ENCODE measurements around the gene SFMBT2. TPM values are rescaled to one million over a fixed set of nuclear protein-coding genes. Genes with fewer than 3 reads are reported as not detected.

SFMBT2 gene
- polyA plus RNA-seq, 1 experiment: 0.06 TPM

DNA sequence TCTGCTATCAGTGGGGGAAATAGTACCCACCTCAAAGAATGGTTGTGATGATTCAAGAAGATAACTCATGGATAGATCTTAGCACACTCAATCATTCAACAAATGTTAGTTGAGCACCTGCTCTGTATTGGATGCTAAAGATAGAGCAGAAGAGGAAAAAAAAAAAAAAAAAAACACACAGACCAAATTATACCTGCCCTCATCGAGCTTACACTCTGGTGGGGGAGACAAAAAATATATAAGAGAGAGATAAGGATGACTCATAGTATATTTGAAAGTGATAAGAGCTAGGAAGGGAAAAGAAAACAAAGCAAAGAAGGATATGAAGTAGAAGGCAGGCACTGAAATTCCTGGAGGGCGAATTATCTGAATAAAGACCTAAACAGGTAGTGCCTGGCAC is 258.5 kb downstream of the SFMBT2 start:
- POLR2A ChIA-PET: no interaction called here

DNA sequence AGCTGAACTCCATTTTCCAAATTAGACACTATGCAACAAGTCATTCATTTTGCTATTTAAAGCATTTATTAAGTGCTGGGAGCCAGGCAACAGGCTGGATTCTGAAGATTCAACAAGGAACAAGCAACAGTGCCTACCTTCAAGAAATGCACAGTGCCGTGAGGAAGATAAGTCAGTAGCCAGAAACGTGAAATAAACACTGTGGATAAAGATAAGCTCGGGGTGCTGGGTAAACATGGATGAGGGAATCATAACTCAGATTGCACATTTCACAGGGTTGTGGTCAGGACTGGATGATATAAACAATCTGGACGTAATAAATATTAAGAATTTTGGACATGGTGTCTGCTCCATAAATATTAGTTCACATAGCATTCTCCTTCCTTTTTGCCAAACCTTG is 259.3 kb downstream of the SFMBT2 start:
- DNase-seq (ENCODE audit: low read depth): no peak
- no peaks in the 10 kb centered on the region for H3K27me3 ChIP-seq (ENCODE audit: control insufficient read depth, insufficient read depth, low read length)
- ChIA-PET CTCF (no interaction called here), POLR2A (no interaction called here)
- H3K4me3 ChIP-seq (ENCODE audit: low read depth, low read length): no peak overlapping the region
- TF ChIP-seq, protein P1, sequence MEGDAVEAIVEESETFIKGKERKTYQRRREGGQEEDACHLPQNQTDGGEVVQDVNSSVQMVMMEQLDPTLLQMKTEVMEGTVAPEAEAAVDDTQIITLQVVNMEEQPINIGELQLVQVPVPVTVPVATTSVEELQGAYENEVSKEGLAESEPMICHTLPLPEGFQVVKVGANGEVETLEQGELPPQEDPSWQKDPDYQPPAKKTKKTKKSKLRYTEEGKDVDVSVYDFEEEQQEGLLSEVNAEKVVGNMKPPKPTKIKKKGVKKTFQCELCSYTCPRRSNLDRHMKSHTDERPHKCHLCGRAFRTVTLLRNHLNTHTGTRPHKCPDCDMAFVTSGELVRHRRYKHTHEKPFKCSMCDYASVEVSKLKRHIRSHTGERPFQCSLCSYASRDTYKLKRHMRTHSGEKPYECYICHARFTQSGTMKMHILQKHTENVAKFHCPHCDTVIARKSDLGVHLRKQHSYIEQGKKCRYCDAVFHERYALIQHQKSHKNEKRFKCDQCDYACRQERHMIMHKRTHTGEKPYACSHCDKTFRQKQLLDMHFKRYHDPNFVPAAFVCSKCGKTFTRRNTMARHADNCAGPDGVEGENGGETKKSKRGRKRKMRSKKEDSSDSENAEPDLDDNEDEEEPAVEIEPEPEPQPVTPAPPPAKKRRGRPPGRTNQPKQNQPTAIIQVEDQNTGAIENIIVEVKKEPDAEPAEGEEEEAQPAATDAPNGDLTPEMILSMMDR (IDR thresholded peaks at IDR 0.05; ENCODE audit: insufficient read depth, low read depth, low read length): no peak
- H3K36me3 ChIP-seq (ENCODE audit: control insufficient read depth, insufficient read depth, low read length): no peaks in the 10 kb centered on the region

More for the DNA sequence above, 258.5 kb downstream of the SFMBT2 start:
- CTCF ChIA-PET: no interaction called here
- H3K36me3 ChIP-seq (ENCODE audit: control insufficient read depth, insufficient read depth, low read length): no peaks in the 10 kb centered on the region
- no peak overlapping the region for H3K4me3 ChIP-seq (ENCODE audit: low read depth, low read length)
- no peak for DNase-seq (ENCODE audit: low read depth)
- H3K27me3 ChIP-seq (ENCODE audit: control insufficient read depth, insufficient read depth, low read length): no peaks in the 10 kb centered on the region
- TF ChIP-seq, protein P1 (IDR thresholded peaks at IDR 0.05; ENCODE audit: insufficient read depth, low read depth, low read length): no peak

DNA sequence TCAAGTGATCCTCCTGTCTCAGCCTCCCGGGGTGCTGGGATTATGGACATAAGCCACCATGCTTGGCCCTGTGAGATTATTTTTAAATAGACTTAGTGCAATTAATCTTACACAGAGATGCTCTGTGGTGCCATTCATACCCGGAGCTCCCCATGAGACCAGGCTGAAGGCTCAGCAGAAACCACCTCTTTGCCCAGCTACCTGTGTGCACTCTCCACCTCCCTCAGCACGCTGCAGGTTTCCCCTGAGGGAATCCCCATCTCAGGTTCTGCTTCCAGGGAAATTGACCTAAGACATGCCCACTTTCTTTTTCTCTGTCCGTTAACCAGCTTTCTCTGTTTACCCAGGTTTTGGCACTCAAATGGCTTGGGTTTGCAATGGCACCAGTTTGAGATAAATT is 260.5 kb downstream of the SFMBT2 start:
- Histone ChIP-seq H3K4me3 (ENCODE audit: low read depth, low read length) (no peak overlapping the region), H3K36me3 (ENCODE audit: control insufficient read depth, insufficient read depth, low read length) (no peaks in the 10 kb centered on the region), H3K27me3 (ENCODE audit: control insufficient read depth, insufficient read depth, low read length) (no peaks in the 10 kb centered on the region)
- TF ChIP-seq, protein P1 (IDR thresholded peaks at IDR 0.05; ENCODE audit: insufficient read depth, low read depth, low read length): no peak
- POLR2A ChIA-PET: no interaction called here
- DNase-seq (ENCODE audit: low read depth): no peak
- CTCF ChIA-PET: no interaction called here

DNA sequence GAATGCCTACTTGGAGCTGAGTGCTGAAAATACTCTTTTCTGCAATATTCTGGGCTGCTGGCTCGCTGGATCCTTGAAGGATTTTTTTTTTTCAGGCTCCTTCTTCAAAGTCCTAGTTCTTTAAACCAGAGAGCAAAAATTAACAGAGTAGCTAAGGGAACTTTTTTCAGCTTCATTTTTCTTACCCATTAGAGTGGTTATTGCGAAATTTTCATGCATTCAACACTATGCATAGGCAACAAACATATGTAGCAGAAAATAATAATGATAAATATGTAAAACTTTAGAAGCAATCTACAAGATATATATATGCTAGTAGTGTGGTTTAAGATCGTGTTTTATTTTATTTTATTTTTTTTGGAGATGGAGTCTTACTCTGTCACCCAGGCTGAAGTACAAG is 264.6 kb downstream of the SFMBT2 start:
- Histone ChIP-seq H3K4me3 (ENCODE audit: low read depth, low read length) (no peak overlapping the region), H3K36me3 (ENCODE audit: control insufficient read depth, insufficient read depth, low read length) (no peaks in the 10 kb centered on the region), H3K27me3 (ENCODE audit: control insufficient read depth, insufficient read depth, low read length) (no peaks in the 10 kb centered on the region)
- no peak for DNase-seq (ENCODE audit: low read depth)
- ChIA-PET POLR2A (no interaction called here), CTCF (no interaction called here)
- TF ChIP-seq, protein P1 (IDR thresholded peaks at IDR 0.05; ENCODE audit: insufficient read depth, low read depth, low read length): no peak

DNA sequence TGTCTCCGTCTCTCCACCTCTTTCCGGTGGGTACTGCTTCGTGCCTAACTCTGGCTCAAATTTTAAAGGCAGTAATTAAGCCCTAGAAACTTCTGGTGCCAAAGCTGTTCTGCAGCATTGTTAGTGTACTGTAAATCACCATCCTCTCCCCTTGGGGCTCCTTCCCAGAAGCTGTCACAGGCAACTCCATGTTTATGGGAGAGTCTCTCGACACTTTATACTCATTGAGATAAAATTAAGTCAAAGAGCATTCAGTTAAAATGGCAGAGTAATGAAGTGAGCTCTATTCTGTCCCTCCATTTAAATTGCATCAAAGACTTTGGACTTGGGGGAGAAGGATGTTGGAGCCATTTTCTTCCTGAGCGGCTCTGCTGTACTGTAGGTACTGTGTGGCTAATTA is 274.8 kb downstream of the SFMBT2 start:
- Histone ChIP-seq H3K4me3 (ENCODE audit: low read depth, low read length) (no peak overlapping the region), H3K36me3 (ENCODE audit: control insufficient read depth, insufficient read depth, low read length) (no peaks in the 10 kb centered on the region), H3K27me3 (ENCODE audit: control insufficient read depth, insufficient read depth, low read length) (no peaks in the 10 kb centered on the region)
- TF ChIP-seq, protein P1 (IDR thresholded peaks at IDR 0.05; ENCODE audit: insufficient read depth, low read depth, low read length): no peak
- CTCF ChIA-PET: no interaction called here
- POLR2A ChIA-PET: no interaction called here
- no peak for DNase-seq (ENCODE audit: low read depth)
